ENCODE results near the gene CTDSPL. TPM values are rescaled to one million over a fixed set of nuclear protein-coding genes. Genes with fewer than 3 reads are reported as not detected.

Gene CTDSPL
- total RNA-seq, 1 experiment from 2014 or later: 14.0 TPM

DNA sequence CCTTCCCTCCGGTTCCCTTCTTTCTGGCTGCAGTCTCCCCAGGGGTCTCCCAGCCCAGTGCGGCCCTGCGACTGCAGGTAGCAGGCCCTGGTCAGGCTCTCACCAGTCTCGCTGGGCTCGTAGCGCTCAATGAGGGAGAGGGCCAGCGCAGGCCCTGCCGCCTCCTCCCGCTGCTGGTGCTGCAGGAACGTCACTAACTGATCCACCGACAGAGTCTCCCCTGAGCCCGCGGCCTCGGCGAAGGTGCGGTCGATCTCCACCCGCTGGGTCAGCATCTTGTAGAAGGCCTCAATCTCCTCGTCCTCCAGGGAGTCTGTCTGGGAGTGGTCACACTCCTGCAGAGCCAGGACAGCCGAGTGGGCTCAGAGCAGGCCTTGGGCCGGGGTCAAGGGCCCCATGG, 149.4 kb downstream of the CTDSPL start:
- no peak for TF ChIP-seq EZH2 (IDR thresholded peaks at IDR 0.05; ENCODE audit: borderline replicate concordance, low read depth, low read length, poor library complexity, severe bottlenecking)
- TF ChIP-seq, protein P1, sequence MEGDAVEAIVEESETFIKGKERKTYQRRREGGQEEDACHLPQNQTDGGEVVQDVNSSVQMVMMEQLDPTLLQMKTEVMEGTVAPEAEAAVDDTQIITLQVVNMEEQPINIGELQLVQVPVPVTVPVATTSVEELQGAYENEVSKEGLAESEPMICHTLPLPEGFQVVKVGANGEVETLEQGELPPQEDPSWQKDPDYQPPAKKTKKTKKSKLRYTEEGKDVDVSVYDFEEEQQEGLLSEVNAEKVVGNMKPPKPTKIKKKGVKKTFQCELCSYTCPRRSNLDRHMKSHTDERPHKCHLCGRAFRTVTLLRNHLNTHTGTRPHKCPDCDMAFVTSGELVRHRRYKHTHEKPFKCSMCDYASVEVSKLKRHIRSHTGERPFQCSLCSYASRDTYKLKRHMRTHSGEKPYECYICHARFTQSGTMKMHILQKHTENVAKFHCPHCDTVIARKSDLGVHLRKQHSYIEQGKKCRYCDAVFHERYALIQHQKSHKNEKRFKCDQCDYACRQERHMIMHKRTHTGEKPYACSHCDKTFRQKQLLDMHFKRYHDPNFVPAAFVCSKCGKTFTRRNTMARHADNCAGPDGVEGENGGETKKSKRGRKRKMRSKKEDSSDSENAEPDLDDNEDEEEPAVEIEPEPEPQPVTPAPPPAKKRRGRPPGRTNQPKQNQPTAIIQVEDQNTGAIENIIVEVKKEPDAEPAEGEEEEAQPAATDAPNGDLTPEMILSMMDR (conservative IDR thresholded peaks at IDR 0.05; ENCODE audit: low read depth, low read length): no peak
- POLR2A ChIA-PET (ENCODE audit: low non-redundant PET): no interaction called here
- no TSS peak for BruUV-seq (replicated peaks)

DNA sequence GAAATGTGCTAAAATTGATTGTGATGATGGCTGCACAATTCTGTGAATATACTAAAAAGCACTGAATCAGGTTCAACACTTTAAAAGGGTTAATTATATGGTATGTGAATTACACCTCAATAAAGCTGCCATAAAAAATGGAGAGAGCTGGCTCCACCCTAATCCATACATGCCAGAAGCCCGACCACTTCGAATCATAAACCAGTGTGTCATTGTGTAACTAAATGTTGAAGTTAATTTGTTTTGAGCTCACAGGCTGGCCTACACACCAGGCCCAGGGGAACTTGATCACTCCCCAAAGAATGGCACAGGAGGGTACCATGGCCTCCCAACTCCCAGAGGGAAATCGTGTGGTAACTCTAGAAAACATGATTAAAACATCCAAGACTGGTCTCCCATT, 153.8 kb downstream of the CTDSPL start:
- Histone ChIP-seq H3K36me3 (ENCODE audit: insufficient read depth, low read length, poor library complexity, severe bottlenecking) (no peaks in the 10 kb centered on the region), H3K27ac (ENCODE audit: low read depth, low read length, poor library complexity, severe bottlenecking) (no peak overlapping the region)
- TF ChIP-seq, protein P1 (conservative IDR thresholded peaks at IDR 0.05; ENCODE audit: low read depth, low read length): no peak
- TF ChIP-seq EZH2 (IDR thresholded peaks at IDR 0.05; ENCODE audit: borderline replicate concordance, low read depth, low read length, poor library complexity, severe bottlenecking): no peak

More for the DNA sequence above, 149.4 kb downstream of the CTDSPL start:
- no peaks in the 10 kb centered on the region for H3K36me3 ChIP-seq (ENCODE audit: insufficient read depth, low read length, poor library complexity, severe bottlenecking)
- no peak for DNase-seq (ENCODE audit: low spot score)
- intact Hi-C loops (cut with micrococcal nuclease; ENCODE audit: unreplicated experiment): no loop called here
- no peaks in the 10 kb centered on the region for H3K4me1 ChIP-seq (ENCODE audit: insufficient read depth, low read length, poor library complexity, severe bottlenecking)
- no peak overlapping the region for H3K27ac ChIP-seq (ENCODE audit: low read depth, low read length, poor library complexity, severe bottlenecking)
- no peaks in the 10 kb centered on the region for H3K9me3 ChIP-seq (ENCODE audit: low read depth, low read length, poor library complexity, severe bottlenecking)
- H3K4me3 ChIP-seq (ENCODE audit: low read depth, low read length, poor library complexity, severe bottlenecking): no peak overlapping the region
- H3K27me3 ChIP-seq (replicated peaks; ENCODE audit: insufficient read depth, low read depth, low read length, poor library complexity): no peaks in the 10 kb centered on the region
- CTCF ChIA-PET: no interaction called here

DNA sequence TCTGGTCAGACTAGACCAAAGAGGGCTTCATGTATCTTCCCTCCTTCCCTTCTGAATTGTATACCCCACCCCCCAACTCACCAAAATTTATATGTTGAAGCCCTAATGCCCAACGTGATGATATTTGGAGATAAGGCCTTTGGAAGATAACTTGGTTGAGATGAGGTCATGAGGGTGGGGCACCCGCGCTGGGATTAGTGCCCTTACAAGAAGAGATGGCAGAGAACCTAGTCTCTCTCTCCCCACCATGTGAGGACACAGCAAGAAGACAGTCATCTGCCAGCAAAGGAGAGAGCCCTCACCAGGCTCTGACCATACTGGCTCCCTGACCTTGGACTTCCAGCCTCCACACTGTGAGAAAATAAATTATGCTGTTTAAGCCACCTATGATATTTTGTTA, 154.3 kb downstream of the CTDSPL start:
- Histone ChIP-seq H3K36me3 (ENCODE audit: insufficient read depth, low read length, poor library complexity, severe bottlenecking) (no peaks in the 10 kb centered on the region), H3K27ac (ENCODE audit: low read depth, low read length, poor library complexity, severe bottlenecking) (no peak overlapping the region), H3K4me1 (ENCODE audit: insufficient read depth, low read length, poor library complexity, severe bottlenecking) (no peaks in the 10 kb centered on the region), H3K4me3 (ENCODE audit: low read depth, low read length, poor library complexity, severe bottlenecking) (no peak overlapping the region), H3K27me3 (replicated peaks; ENCODE audit: insufficient read depth, low read depth, low read length, poor library complexity) (no peaks in the 10 kb centered on the region), H3K9me3 (ENCODE audit: low read depth, low read length, poor library complexity, severe bottlenecking) (no peaks in the 10 kb centered on the region)
- no TSS peak for BruUV-seq (replicated peaks)
- POLR2A ChIA-PET (ENCODE audit: low non-redundant PET): no interaction called here
- TF ChIP-seq EZH2 (IDR thresholded peaks at IDR 0.05; ENCODE audit: borderline replicate concordance, low read depth, low read length, poor library complexity, severe bottlenecking): no peak
- TF ChIP-seq, protein P1 (conservative IDR thresholded peaks at IDR 0.05; ENCODE audit: low read depth, low read length): no peak
- CTCF ChIA-PET: no interaction called here
- intact Hi-C loops (cut with micrococcal nuclease; ENCODE audit: unreplicated experiment): no loop called here
- no peak for DNase-seq (ENCODE audit: low spot score)

More for the DNA sequence above, 153.8 kb downstream of the CTDSPL start:
- DNase-seq (ENCODE audit: low spot score): no peak
- ChIA-PET CTCF (no interaction called here), POLR2A (ENCODE audit: low non-redundant PET) (no interaction called here)
- intact Hi-C loops (cut with micrococcal nuclease; ENCODE audit: unreplicated experiment): no loop called here
- H3K27me3 ChIP-seq (replicated peaks; ENCODE audit: insufficient read depth, low read depth, low read length, poor library complexity): no peaks in the 10 kb centered on the region
- no peak overlapping the region for H3K4me3 ChIP-seq (ENCODE audit: low read depth, low read length, poor library complexity, severe bottlenecking)
- no peaks in the 10 kb centered on the region for H3K4me1 ChIP-seq (ENCODE audit: insufficient read depth, low read length, poor library complexity, severe bottlenecking)
- no TSS peak for BruUV-seq (replicated peaks)
- H3K9me3 ChIP-seq (ENCODE audit: low read depth, low read length, poor library complexity, severe bottlenecking): no peaks in the 10 kb centered on the region

Data from A673 (cell line).